HG03095 (cell line): ENCODE results near the gene JUNB.

Experiments
- ATAC-seq: cut with Tn5 transposase; IDR thresholded peaks from one replicate; pipeline ENCODE4 v1.9.1; 2021; ENCODE audit warnings: moderate library complexity; ENCODE audit not compliant: unreplicated experiment

Gene JUNB

GRCh38 chr19:12773571-12773970 lies 17.7 kb upstream of the JUNB start:
- no peak for ATAC-seq

DNA sequence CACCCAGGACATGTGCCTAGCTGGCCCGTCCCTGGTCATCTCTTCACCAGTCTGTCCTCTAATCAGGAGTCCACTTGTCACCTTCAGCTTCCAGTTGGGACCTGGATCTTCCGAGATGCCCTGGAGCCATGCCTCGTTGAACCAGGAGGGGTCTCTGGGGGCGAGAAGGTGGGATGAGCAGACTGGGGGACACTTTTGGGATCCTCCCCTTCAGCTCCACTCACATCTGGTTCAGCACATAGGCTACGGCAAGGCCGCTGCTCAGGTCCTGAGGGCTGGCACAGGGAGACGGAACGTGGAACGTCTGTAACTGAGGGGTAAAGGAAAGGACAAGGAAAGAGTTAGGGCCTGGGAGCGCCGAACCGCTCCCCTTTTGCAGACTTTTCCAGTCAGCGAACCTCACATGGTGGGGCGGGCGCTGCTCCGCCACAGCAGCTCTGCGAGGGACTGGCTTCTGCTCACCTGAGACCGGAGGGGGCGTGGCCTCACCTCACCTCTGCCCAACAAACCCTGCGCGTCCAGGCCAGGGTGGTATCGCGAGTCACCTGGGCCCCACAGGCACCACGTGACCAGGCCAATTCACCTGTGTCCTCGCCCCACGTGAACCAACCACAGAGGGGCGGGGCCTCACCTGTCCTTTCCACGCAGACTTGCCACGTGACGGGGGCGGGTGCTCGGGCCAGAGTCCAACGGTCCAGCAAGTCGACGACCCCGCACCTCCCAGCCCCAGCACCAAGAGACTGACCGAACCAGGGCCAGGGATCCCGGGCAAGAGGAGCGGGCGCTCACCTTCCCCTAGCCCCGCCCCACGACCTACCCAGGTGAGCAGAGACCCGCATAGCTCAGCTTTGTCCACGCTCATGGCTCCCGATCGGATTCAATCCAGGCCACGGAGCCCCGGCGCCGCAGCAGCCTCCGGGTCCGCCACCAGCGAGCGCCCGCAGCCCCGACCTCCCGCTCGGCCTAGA lies 16.4 kb upstream of the JUNB start, which contains the start of gene HOOK2:
TSS of gene HOOK2 (minus strand) at position 965 of the 968 bp plus-strand sequence. CDS start at position 862, 103 bp downstream.
- ATAC-seq, result no peak

DNA sequence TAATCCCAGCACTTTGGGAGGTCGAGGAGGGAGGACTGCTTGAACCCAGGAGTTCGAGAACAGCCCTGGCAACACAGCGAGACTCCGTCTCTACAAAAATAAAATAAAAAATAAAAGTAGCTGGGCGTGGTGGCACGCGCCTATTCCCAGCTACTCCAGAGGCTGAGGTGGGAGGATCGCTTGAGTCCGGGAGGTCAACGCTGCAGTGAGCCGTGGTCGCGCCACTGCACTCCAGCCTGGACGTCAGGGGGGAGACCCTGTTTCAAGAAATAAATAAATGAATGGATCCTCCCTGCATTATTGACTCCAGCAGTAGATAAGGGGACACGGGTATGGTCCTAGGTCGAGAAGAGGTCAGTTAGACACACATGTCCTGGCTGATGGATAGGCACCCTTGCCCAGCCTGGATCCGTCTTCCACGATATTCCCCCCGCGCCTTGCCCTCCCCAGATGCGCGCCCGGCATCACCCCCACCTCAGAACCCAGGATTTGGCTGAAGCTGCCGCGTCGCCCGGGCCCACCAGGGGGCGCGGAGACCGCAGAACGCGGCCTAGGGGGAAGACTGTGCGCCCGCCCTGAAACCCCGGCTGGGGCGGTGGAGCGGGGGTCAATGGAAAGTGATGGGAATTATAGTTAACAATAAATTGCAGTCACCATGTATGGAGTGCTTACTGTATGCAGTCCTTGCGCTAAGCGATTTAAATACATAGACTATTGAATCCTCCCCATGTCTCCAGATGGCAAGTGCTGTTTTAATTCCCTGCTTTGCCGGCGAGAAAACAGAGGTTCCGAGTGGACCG lies 13.9 kb upstream of the JUNB start:
- no peak for ATAC-seq

DNA sequence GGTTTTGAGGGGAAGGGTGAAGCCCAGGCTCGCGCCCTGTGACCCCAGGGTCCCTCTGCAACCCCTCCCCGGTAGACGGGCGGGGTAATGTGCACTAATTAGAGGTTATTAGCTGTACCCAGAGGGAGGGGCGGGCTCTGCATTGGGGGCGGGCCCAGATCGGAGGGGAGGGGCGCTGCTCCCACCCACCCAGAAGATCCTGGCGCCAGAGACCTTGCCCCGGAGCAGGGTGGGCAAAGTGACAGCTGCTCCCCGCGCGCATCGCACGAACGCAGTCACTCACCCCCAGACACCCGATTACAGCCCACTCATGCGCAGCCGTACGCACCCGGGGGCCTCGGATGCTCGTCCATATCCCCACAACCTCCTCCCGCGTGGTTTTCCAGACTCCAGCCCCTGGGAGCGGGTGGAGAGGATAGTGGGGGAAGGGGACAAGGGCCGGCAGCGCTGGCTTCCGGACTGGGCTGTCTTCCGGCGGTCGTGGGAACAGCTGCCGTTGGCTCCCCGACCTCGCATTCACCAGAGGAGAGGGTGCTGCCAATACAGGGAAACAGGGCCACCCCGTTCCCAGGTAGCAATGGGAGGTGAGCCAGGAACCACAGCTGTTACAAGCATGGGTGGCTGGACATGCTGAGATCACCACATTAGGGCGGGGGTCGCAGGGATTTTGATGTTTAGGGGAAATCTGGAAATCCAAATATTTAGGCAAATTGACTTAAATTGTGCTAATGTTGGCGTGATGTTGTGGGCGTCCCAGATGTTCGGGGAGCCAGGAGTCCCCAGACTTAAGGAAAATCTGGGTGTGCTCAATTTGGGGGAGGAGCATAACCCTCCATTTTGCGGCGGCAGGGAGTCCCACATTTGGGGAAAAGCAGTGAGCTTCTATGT lies 13.0 kb upstream of the JUNB start:
- no peak for ATAC-seq

GRCh38 chr19:12778905-12779161 lies 12.5 kb upstream of the JUNB start:
- ATAC-seq, result no peak

- no peak for ATAC-seq
These were observed 11.9 kb upstream of the JUNB start for GRCh38 chr19:12779162-12779993.

DNA sequence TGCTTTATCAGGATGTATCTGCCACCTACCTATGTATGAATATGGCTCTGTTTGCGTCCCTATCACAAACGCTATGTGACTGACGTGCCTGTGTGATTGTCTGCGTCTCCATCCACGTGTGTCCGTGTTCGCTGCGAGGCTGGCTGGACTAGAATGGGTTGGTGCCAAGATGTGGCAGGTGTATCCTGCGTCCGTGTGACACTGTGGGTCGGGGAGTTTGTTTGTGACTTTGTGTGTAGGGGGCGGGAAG lies 9.2 kb upstream of the JUNB start:
- no peak for ATAC-seq

- peak; percentile 27 for ATAC-seq
These were observed 8.6 kb upstream of the JUNB start for GRCh38 chr19:12782424-12783290.

- no peak for ATAC-seq
These were observed 7.9 kb upstream of the JUNB start for GRCh38 chr19:12783291-12783848.

GRCh38 chr19:12783849-12784393 lies 7.4 kb upstream of the JUNB start:
- no peak for ATAC-seq

GRCh38 chr19:12784394-12784870 lies 6.9 kb upstream of the JUNB start:
- ATAC-seq, result no peak

- no peak for ATAC-seq
These were observed 6.3 kb upstream of the JUNB start for GRCh38 chr19:12784871-12785430.

GRCh38 chr19:12785431-12786031 lies 5.8 kb upstream of the JUNB start:
- no peak for ATAC-seq

GRCh38 chr19:12786141-12786870 lies 5.0 kb upstream of the JUNB start:
- ATAC-seq, result no peak

DNA sequence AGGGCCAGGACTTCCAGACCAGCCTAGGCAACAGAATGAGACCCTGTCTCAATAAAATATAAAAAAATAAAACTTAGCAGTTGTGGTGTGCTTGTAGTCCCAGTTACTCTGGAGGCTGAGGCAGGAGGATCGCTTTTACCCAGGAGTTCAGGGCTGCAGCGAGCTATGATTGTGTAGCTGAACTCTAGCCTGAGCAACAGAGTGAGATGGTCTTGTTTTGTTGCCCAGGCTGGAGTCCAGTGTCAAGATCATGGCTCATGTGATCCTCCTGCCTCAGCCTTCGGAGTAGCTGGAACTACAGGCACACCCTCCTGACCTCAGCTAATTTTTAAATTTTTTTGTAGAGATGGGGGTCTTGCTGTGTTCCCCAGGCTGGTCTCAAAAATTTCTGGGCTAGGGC lies 4.3 kb upstream of the JUNB start:
- no peak for ATAC-seq

DNA sequence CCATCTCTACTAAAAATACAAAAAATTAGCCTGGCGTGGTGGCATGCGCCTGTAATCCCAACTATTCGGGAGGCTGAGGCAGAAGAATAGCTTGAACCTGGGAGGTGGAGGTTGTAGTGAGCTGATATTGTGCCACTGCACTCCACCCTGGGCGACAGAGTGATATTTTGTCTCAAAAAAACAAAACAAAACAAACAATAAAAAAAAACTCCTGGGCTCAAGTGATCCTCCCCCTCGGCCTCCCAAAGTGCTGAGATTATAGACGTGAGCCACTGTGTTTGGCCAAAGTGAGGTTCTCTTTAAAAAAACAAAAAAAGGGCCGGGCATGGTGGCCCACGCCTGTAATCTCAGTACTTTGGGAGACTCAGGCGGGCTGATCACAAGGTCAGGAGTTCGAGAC lies 3.8 kb upstream of the JUNB start:
- no peak for ATAC-seq

DNA sequence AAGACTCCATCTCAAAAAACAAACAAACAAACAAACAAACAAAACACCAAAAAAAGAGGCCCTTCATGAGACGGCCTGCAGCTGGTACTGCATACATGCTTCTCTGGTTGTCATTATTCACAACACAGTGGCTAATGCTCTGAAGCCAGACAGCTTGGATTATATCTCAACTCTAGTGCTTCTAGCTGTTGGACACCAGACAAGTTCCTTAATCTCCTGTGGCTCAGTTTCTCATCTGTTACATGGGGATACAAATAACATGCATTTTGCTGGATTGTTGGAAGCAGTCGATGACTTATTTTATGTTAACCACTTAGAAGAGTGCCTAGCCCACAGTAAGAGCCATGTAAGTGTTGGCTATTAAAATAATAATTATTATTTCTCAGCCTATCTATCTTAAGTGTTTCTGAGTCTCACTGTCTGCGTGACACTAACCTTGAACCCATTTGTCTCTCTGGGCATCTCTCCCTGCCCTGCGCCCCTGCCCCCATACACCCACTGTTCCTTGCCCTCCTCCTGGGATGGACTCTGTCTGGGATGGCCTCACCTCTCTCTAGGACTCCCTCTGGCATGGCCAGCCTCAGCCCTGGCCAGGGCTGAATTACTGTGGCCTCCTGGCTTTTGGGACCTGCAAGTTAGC lies 3.1 kb upstream of the JUNB start:
- ATAC-seq, result no peak
